Activated B cell treated with CpG ODN at 0.5 μM for 24 hours (primary cell): ENCODE data around the gene LUZP2. TPM values are rescaled to one million over a fixed set of nuclear protein-coding genes. Genes with fewer than 3 reads are reported as not detected.

Source experiments
- ATAC-seq: fragments of 200-7000 bp; cut with Tn5 transposase; one replicate; pipeline ENCODE4 v1.10.0; 2021; ENCODE audit warnings: low read depth, mild to moderate bottlenecking, moderate library complexity
- CTCF ChIA-PET: fragments of 350-600 bp; sonication (Branson Sonifier 250); formaldehyde crosslinking; loops from one replicate; lab custom pipeline; 2021; ENCODE audit warnings: antibody characterized with exemption; lab: Charles Lee
- POLR2A ChIA-PET: fragments of 350-600 bp; sonication (Branson Sonifier 250); formaldehyde crosslinking; loops from one replicate; lab custom pipeline; 2021; ENCODE audit warnings: antibody characterized with exemption; lab: Charles Lee
- DNase-seq: peaks from one replicate; pipeline ENCODE4 v3.0.0; 2022
- H3K27ac Mint-ChIP-seq: one replicate; pipeline ENCODE4 v1.8.0; 2020; ENCODE audit warnings: mixed read lengths
- H3K27me3 Mint-ChIP-seq: one replicate; pipeline ENCODE4 v1.8.0; 2021; ENCODE audit warnings: mixed read lengths
- H3K36me3 Mint-ChIP-seq: one replicate; pipeline ENCODE4 v1.8.0; 2021; ENCODE audit warnings: low read depth, mixed read lengths
- H3K4me1 Mint-ChIP-seq: one replicate; pipeline ENCODE4 v1.8.0; 2021; ENCODE audit warnings: mixed read lengths
- H3K4me3 Mint-ChIP-seq: one replicate; pipeline ENCODE4 v1.8.0; 2020; ENCODE audit warnings: mild to moderate bottlenecking, mixed read lengths
- H3K9me3 Mint-ChIP-seq: one replicate; pipeline ENCODE4 v1.8.0; 2020; ENCODE audit warnings: mixed read lengths
- intact Hi-C: fragments of 100-400 bp; cut with micrococcal nuclease; formaldehyde crosslinking; loops from one replicate; pipeline ENCODE4 v1.15.1; 2024
- total RNA-seq: library from RNA; stranded (reverse); gene quantifications from 2 replicates; pipeline ENCODE4 v1.2.3, GENCODE V29; 2022
- TF ChIP-seq, protein P1 (sequence below): fragments of 200-600 bp; IDR thresholded peaks from one replicate; pipeline ENCODE4 v1.8.0; 2022; ENCODE audit warnings: antibody characterized with exemption, mild to moderate bottlenecking

LUZP2 gene
- total RNA-seq, 1 donor from 2014 or later, result not detected

DNA sequence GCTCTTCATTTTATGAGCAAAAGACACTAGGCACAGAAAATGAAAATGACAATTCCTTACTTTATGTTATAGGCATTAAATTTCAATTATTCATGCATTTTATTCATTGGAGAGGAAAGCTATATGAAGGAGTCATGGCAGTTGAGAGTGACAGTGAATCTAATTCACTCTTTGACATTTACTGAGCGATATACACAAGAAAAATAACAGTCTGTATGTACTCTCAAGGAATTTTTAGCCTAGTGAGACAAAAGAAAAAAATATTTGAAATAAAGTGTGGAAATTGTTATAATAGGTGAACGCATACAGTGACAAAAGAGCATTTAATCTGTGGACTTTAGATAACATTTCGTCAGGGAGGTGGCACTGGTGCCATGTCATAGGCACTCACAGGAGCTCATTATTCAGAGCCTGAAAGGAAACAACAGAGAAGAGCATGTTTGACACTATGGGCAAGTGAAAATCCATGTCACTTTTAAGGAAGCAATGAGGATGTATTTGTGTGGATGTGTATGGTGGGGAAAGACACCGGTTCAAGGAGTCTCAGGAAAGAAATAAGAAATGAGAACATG lies 323.1 kb downstream of the LUZP2 start:
- ChIA-PET CTCF (no interaction called here), POLR2A (no interaction called here)
- intact Hi-C loops, result no loop called here
- Mint-ChIP-seq H3K36me3 (no peaks in the 10 kb centered on the region), H3K9me3 (no peaks in the 10 kb centered on the region), H3K4me3 (no peak overlapping the region), H3K4me1 (no peaks in the 10 kb centered on the region), H3K27ac (no peak overlapping the region), H3K27me3 (no peaks in the 10 kb centered on the region)
- DNase-seq (no peak), ATAC-seq (no peak)
- TF ChIP-seq, protein P1, sequence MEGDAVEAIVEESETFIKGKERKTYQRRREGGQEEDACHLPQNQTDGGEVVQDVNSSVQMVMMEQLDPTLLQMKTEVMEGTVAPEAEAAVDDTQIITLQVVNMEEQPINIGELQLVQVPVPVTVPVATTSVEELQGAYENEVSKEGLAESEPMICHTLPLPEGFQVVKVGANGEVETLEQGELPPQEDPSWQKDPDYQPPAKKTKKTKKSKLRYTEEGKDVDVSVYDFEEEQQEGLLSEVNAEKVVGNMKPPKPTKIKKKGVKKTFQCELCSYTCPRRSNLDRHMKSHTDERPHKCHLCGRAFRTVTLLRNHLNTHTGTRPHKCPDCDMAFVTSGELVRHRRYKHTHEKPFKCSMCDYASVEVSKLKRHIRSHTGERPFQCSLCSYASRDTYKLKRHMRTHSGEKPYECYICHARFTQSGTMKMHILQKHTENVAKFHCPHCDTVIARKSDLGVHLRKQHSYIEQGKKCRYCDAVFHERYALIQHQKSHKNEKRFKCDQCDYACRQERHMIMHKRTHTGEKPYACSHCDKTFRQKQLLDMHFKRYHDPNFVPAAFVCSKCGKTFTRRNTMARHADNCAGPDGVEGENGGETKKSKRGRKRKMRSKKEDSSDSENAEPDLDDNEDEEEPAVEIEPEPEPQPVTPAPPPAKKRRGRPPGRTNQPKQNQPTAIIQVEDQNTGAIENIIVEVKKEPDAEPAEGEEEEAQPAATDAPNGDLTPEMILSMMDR, result no peak

- H3K9me3 Mint-ChIP-seq, result no peaks in the 10 kb centered on the region
- ChIA-PET POLR2A (no interaction called here), CTCF (no interaction called here)
- TF ChIP-seq, protein P1, result no peak
- DNase-seq (no peak), ATAC-seq (no peak)
- intact Hi-C loops, result no loop called here
- no peak overlapping the region for H3K27ac Mint-ChIP-seq
- no peaks in the 10 kb centered on the region for H3K4me1 Mint-ChIP-seq
- H3K4me3 Mint-ChIP-seq, result no peak overlapping the region
- no peaks in the 10 kb centered on the region for H3K27me3 Mint-ChIP-seq
- H3K36me3 Mint-ChIP-seq, result no peaks in the 10 kb centered on the region
These were observed 323.7 kb downstream of the LUZP2 start for GRCh38 chr11:24820541-24820940.

DNA sequence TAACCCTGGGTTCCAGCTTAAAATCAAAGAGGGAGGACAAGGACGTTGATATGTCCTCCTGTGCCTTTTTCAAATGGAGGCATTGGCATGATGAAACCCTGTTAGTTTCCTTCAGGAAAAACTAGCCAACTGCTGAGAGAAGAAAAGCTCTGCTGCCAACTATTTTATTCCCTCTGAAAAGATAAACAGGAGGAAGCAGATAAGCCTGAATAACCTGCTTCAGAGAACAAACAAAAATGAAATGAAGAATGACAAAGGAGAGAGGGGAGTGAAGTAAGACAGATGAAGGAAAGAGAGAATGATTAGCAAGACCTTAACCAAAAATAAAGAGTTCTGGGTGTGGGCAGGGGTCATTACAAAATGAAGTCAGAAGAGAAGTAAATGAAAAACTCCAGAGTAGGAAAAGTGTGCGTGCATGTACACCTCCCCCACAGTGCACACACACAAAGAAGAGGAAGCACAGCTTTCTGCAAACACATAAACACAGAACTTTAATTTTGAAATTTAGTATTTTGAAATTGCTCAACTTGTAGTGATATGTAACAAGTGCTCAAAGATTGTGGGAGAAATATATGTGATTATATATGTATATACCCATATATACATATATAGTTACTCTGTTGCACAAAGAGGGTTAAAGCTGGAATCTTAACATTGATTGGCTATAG lies 332.2 kb downstream of the LUZP2 start:
- Mint-ChIP-seq H3K9me3 (no peaks in the 10 kb centered on the region), H3K36me3 (no peaks in the 10 kb centered on the region), H3K4me1 (no peaks in the 10 kb centered on the region), H3K27ac (no peak overlapping the region), H3K4me3 (no peak overlapping the region), H3K27me3 (no peaks in the 10 kb centered on the region)
- TF ChIP-seq, protein P1, result no peak
- CTCF ChIA-PET, result no interaction called here
- no peak for DNase-seq
- ATAC-seq, result no peak
- intact Hi-C loops, result no loop called here
- POLR2A ChIA-PET, result no interaction called here

GRCh38 chr11:24833573-24833972 lies 336.7 kb downstream of the LUZP2 start:
- Mint-ChIP-seq H3K27me3 (no peaks in the 10 kb centered on the region), H3K4me1 (no peaks in the 10 kb centered on the region), H3K9me3 (peaks cover 3% of the 10 kb centered on the region), H3K27ac (no peak overlapping the region), H3K4me3 (no peak overlapping the region), H3K36me3 (no peaks in the 10 kb centered on the region)
- TF ChIP-seq, protein P1, result no peak
- POLR2A ChIA-PET, result no interaction called here
- DNase-seq (no peak), ATAC-seq (no peak)
- intact Hi-C loops, result no loop called here
- CTCF ChIA-PET, result no interaction called here

- TF ChIP-seq, protein P1, result no peak
- H3K36me3 Mint-ChIP-seq, result no peaks in the 10 kb centered on the region
- CTCF ChIA-PET, result no interaction called here
- POLR2A ChIA-PET, result no interaction called here
- H3K4me1 Mint-ChIP-seq, result no peaks in the 10 kb centered on the region
- intact Hi-C loops, result no loop called here
- H3K9me3 Mint-ChIP-seq, result peaks cover 3% of the 10 kb centered on the region
- DNase-seq (no peak), ATAC-seq (no peak)
- no peak overlapping the region for H3K4me3 Mint-ChIP-seq
- H3K27ac Mint-ChIP-seq, result no peak overlapping the region
- no peaks in the 10 kb centered on the region for H3K27me3 Mint-ChIP-seq
These were observed 340.3 kb downstream of the LUZP2 start for GRCh38 chr11:24837112-24837511.
